Body of pancreas (tissue), 4 donors: ENCODE results near the gene CDK14. TPM values are rescaled to one million over a fixed set of nuclear protein-coding genes. Genes with fewer than 3 reads are reported as not detected.
"Not testable (repeated sequence)": the region's sequence is repeated elsewhere in the genome, so short reads cannot be mapped to it uniquely, and the experiment has no call there.

ENCODE experiments used
- ATAC-seq: fragments of 150-250 bp; one replicate; pipeline ENCODE4 v1.9.1; 2016
- DNase-seq, 4 donors: peaks; one replicate each; pipeline ENCODE4 v3.0.0-alpha.2; 2019
- H3K27ac ChIP-seq, 4 donors: fragments of 200-600 bp; sonication (generic); 1 replicate in 3 of 4; 2 replicates in 1 of 4; pipeline versions ENCODE4 v1.5.1 to v1.6.1; 2016 to 2019; ENCODE audit warnings: mild to moderate bottlenecking in 1 of 4, mixed read lengths in 1 of 4, moderate library complexity in 1 of 4
- H3K27me3 ChIP-seq, 2 donors: fragments of 200-600 bp; sonication (generic); one replicate each; pipeline ENCODE4 v1.6.0; 2016; ENCODE audit warnings: mild to moderate bottlenecking in 1 of 2
- H3K36me3 ChIP-seq, 2 donors: fragments of 200-600 bp; sonication (generic); replicated peaks in 1 of 2; 2 replicates each; pipeline ENCODE4 v1.5.1; 2016; ENCODE audit warnings: low read depth in 2 of 2; ENCODE audit not compliant: insufficient read depth in 1 of 2
- H3K4me1 ChIP-seq: fragments of 200-600 bp; sonication (generic); one replicate; pipeline ENCODE4 v1.6.0; 2016
- H3K4me3 ChIP-seq, 2 donors: fragments of 200-600 bp; sonication (generic); 1 replicate in 1 of 2; 2 replicates in 1 of 2; pipeline ENCODE4 v1.5.1; 2016 to 2019
- H3K9me3 ChIP-seq, 3 donors: fragments of 200-600 bp; sonication (generic); 1 replicate in 2 of 3; 2 replicates in 1 of 3; pipeline ENCODE4 v1.5.1; 2016
- CTCF ChIP-seq, 7 experiments: fragments of 450-650 bp in 4 of 7; fragments of 200-600 bp in 3 of 7; sonication (generic) in 3 of 7; IDR thresholded peaks; one replicate each; pipeline ENCODE4 v1.5.1; 2016 to 2019; ENCODE audit warnings: antibody characterized with exemption in 7 of 7
- POLR2A ChIP-seq, 3 donors: fragments of 450-650 bp; IDR thresholded peaks; one replicate each; pipeline ENCODE4 v1.6.1; 2016; ENCODE audit warnings: antibody characterized with exemption in 3 of 3, mild to moderate bottlenecking in 2 of 3
- WGBS, 2 donors: methylation state at CpG; one replicate each; pipeline ENCODE4 v1.1.5; 2017; 5-methylcytosine and 5-hydroxymethylcytosine counted together
- intact Hi-C: fragments of 100-400 bp; cut with DNase I; formaldehyde crosslinking; loops from one replicate; pipeline ENCODE4 v1.15.1; 2023
- total RNA-seq, 2 donors: library from RNA; depleted of rRNA; stranded (reverse); fragments of >200 nt; gene quantifications; one replicate each; pipeline ENCODE4 v1.1.0, GENCODE V29; 2016

CDK14 gene
- total RNA-seq, 2 donors from 2014 or later, result 21.8 to 35.6 TPM

GRCh38 chr7:91169830-91170191 is 573.7 kb downstream of the CDK14 start:
- Histone ChIP-seq H3K4me3 (no peak overlapping the region), H3K9me3 (peaks cover 0 to 3% (median 0%) of the 10 kb centered on the region in 3 donors), H3K36me3 (no peaks in the 10 kb centered on the region), H3K27ac (no peak overlapping the region), H3K27me3 (no peaks in the 10 kb centered on the region), H3K4me1 (no peaks in the 10 kb centered on the region)
- intact Hi-C loops, result no loop called here
- ATAC-seq (no peak), DNase-seq (no peak)
- TF ChIP-seq CTCF (IDR thresholded peaks at IDR 0.05) (no peak), POLR2A (IDR thresholded peaks at IDR 0.05) (no peak)
- 74 to 76% methylated on average over 5 of the region's 5 CpGs for WGBS, 2 donors

GRCh38 chr7:91173265-91173664 is 577.1 kb downstream of the CDK14 start:
- H3K27ac ChIP-seq, H3K36me3 ChIP-seq, intact Hi-C loops, H3K27me3 ChIP-seq, H3K9me3 ChIP-seq, DNase-seq, H3K4me3 ChIP-seq, H3K4me1 ChIP-seq, ATAC-seq: not testable (repeated sequence)
- 82 to 95% methylated on average over 7 to 11 of the region's 11 CpGs for WGBS, 2 donors

GRCh38 chr7:91180746-91181145 is 584.6 kb downstream of the CDK14 start:
- no peaks in the 10 kb centered on the region for H3K36me3 ChIP-seq
- WGBS, 2 donors, result 54 to 72% methylated on average over 1 of the region's 1 CpG
- DNase-seq (no peak), ATAC-seq (no peak)
- intact Hi-C loops, result no loop called here
- no peak overlapping the region for H3K4me3 ChIP-seq
- H3K27ac ChIP-seq, result no peak overlapping the region
- no peaks in the 10 kb centered on the region for H3K9me3 ChIP-seq
- no peaks in the 10 kb centered on the region for H3K27me3 ChIP-seq
- no peaks in the 10 kb centered on the region for H3K4me1 ChIP-seq
- TF ChIP-seq POLR2A (IDR thresholded peaks at IDR 0.05), result no peak
- no peak for TF ChIP-seq CTCF (IDR thresholded peaks at IDR 0.05)

- no peak overlapping the region for H3K4me3 ChIP-seq
- H3K27me3 ChIP-seq, result no peaks in the 10 kb centered on the region
- ATAC-seq, result no peak
- no peak for DNase-seq
- no peaks in the 10 kb centered on the region for H3K36me3 ChIP-seq
- no peaks in the 10 kb centered on the region for H3K9me3 ChIP-seq
- intact Hi-C loops, result no loop called here
- no peaks in the 10 kb centered on the region for H3K4me1 ChIP-seq
- no peak overlapping the region for H3K27ac ChIP-seq
- TF ChIP-seq CTCF (IDR thresholded peaks at IDR 0.05), result no peak
Measured at GRCh38 chr7:91181949-91182348, 585.8 kb downstream of the CDK14 start.

GRCh38 chr7:91182819-91183764 is 587.0 kb downstream of the CDK14 start:
- DNase-seq (no peak), ATAC-seq (no peak)
- TF ChIP-seq CTCF (IDR thresholded peaks at IDR 0.05), result no peak
- TF ChIP-seq POLR2A (IDR thresholded peaks at IDR 0.05), result no peak
- Histone ChIP-seq H3K9me3 (no peaks in the 10 kb centered on the region), H3K4me1 (no peaks in the 10 kb centered on the region), H3K27me3 (no peaks in the 10 kb centered on the region), H3K4me3 (no peak overlapping the region), H3K36me3 (no peaks in the 10 kb centered on the region), H3K27ac (no peak overlapping the region)
- intact Hi-C loops, result no loop called here
- 65 to 86% methylated on average over 5 of the region's 5 CpGs for WGBS, 2 donors
